NCI-H146 treated with DMSO at 0.1 percent for 48 hours (cell line): ENCODE data around the gene NRXN3.

Experiments
- DNase-seq: peaks from one replicate; lab custom pipeline; 2025; ENCODE audit not compliant: unreplicated experiment; lab: John Stamatoyannopoulos, UW

Gene NRXN3

GRCh38 chr14:79910086-79910485, 1739.9 kb downstream of the NRXN3 start:
- no peak for DNase-seq

- DNase-seq: no peak
Measured at GRCh38 chr14:79911744-79912143, 1741.6 kb downstream of the NRXN3 start.

GRCh38 chr14:79914595-79914994, 1744.4 kb downstream of the NRXN3 start:
- no peak for DNase-seq

GRCh38 chr14:79915406-79915805, 1745.2 kb downstream of the NRXN3 start:
- no peak for DNase-seq

GRCh38 chr14:79916281-79916680, 1746.1 kb downstream of the NRXN3 start:
- no peak for DNase-seq

GRCh38 chr14:79916892-79917291, 1746.7 kb downstream of the NRXN3 start:
- DNase-seq: no peak
